ENCODE data around the gene RPS2. TPM values are rescaled to one million over a fixed set of nuclear protein-coding genes. Genes with fewer than 3 reads are reported as not detected.
"Not testable (repeated sequence)": the region's sequence is repeated elsewhere in the genome, so short reads cannot be mapped to it uniquely, and the experiment has no call there.

Gene RPS2
- total and polyA plus RNA-seq, 12 donors: 691 to 3,593 (median 903) TPM

DNA sequence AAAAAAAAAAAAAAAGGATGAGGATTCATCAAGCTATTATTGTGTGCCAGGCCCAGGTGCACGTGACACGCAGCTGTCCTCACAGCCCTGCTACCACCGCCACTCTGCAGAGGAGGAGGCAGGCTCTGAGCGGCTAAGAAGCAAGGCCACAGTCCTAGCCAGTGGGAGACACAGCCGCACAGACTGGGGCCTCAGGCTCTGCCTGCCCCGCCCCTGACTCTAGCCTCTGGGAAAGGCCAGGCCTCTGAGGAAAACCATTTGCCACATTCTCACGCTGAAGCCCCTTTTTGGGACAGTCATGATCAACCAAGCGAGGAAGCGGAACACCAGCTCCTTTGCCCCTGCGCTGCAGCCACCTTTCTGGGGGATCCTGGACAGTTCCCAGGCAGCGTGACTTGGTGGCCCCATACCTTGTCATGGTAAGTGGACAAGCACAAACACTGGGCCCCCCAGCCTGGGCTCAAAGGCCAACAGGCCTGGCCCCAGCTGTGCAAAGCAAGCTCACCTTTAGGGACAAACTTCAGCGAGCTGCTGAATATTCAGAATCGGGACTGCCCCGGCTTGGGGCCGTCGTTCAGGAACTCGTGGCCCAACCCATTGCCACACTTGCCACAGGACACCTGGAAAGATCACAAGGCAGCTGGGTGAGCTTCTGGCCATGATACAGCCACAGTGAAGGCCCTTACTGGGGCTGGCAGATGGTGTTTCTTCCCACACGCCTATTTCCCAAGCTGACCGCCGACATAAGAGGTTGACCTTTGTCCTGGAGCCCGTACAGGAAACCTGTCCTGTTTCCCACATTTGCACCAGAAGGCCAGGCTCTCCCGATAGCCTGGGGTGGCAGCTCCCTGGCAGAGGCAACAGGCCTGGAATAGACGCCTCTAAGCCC is 24.1 kb downstream of the RPS2 start:
- DNase-seq (no peak), ATAC-seq (no peak)
- H3K9me3 ChIP-seq: no peaks in the 10 kb centered on the region
- no peak for TF ChIP-seq CTCF (IDR thresholded peaks at IDR 0.05)
- intact Hi-C loops (cut with DNase I): no loop called here
- H3K27ac ChIP-seq: peak overlapping the region in 1 of 10 donors; percentile 76
- WGBS, 2 donors: 90% methylated on average over 23 of the region's 23 CpGs
- no peaks in the 10 kb centered on the region for H3K27me3 ChIP-seq
- peak overlapping the region in 1 of 10 donors; percentile 66 for H3K4me3 ChIP-seq
- peaks cover 0 to 45% (median 23%) of the 10 kb centered on the region in 9 donors for H3K36me3 ChIP-seq
- H3K4me1 ChIP-seq: peaks cover 8 to 46% (median 17%) of the 10 kb centered on the region in 9 donors

DNA sequence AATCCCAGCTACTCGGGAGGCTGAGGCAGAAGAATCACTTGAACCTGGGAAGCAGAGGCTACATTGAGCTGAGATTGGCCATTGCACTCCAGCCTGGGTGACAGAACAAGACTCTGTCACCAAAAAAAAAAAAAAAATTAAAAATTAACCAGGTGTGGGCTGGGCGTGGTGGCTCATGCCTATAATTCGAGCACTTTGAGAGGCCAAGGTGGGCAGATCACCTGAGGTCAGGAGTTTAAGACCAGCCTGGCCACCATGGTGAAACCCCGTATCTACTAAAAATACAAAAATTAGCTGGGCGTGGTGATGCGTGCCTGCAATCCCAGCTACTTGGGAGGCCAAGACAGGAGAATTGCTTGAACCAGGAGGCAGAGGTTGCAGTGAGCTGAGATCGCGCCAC is 24.8 kb downstream of the RPS2 start:
- intact Hi-C loops (cut with DNase I): loop anchor here in 1 of 10 donors (5.0 kb wide), 1 partner anchor 163 kb away; no protein-coding TSS in a partner anchor

GRCh38 chr16:1938910-1939309 is 25.7 kb downstream of the RPS2 start:
- peak overlapping the region in 1 of 10 donors; percentile 82 for H3K27ac ChIP-seq
- WGBS, 2 donors: 93 to 94% methylated on average over 17 of the region's 17 CpGs
- intact Hi-C loops (cut with DNase I): loop anchor here in 1 of 10 donors (5.0 kb wide), 1 partner anchor 162 kb away; no protein-coding TSS in a partner anchor

More for the DNA sequence above, 24.8 kb downstream of the RPS2 start:
- not testable (repeated sequence) for DNase-seq, H3K9me3 ChIP-seq, ATAC-seq, H3K27me3 ChIP-seq
- H3K36me3 ChIP-seq: peaks cover 0 to 45% (median 23%) of the 10 kb centered on the region in 9 donors
- H3K4me1 ChIP-seq: peaks cover 8 to 46% (median 15%) of the 10 kb centered on the region in 9 donors
- H3K4me3 ChIP-seq: peak overlapping the region in 1 of 10 donors; percentile 66
- peak overlapping the region in 1 of 10 donors; percentile 82 for H3K27ac ChIP-seq
- WGBS, 2 donors: 95 to 96% methylated on average over 8 of the region's 8 CpGs

DNA sequence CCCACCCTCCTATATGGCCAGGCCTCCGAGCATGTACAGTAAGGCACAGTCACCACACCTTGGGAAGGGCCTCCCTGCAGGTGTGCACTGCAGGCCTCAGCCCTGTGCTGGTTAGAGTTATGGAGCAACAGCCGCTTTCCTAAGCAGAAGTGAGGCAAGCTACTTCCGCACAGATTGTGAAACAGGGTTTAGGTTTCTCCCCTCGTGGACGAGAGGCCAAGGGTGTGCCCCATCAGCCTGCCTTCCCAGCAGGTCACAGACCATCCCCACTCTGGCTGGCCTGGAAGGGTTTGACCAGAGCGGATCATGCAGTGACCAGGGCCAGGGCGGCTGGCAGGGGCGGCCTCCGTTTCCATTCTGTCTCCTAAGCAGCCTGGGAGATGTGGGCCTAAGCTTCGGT is 26.3 kb downstream of the RPS2 start:
- intact Hi-C loops (cut with DNase I): loop anchor here in 1 of 10 donors (5.0 kb wide), 1 partner anchor 161 kb away; no protein-coding TSS in a partner anchor
- no peak for TF ChIP-seq CTCF (IDR thresholded peaks at IDR 0.05)
- 91 to 94% methylated on average over 10 of the region's 10 CpGs for WGBS, 2 donors

More at GRCh38 chr16:1938910-1939309, 25.7 kb downstream of the RPS2 start:
- Histone ChIP-seq H3K4me3 (peak overlapping the region in 1 of 10 donors; percentile 28), H3K9me3 (no peaks in the 10 kb centered on the region), H3K4me1 (peaks cover 8 to 42% (median 15%) of the 10 kb centered on the region in 9 donors), H3K27me3 (no peaks in the 10 kb centered on the region), H3K36me3 (peaks cover 0 to 45% (median 23%) of the 10 kb centered on the region in 9 donors)
- DNase-seq (no peak), ATAC-seq (no peak)
- no peak for TF ChIP-seq CTCF (IDR thresholded peaks at IDR 0.05)

More for the DNA sequence above, 26.3 kb downstream of the RPS2 start:
- no peak for DNase-seq
- Histone ChIP-seq H3K36me3 (peaks cover 0 to 45% (median 23%) of the 10 kb centered on the region in 9 donors), H3K9me3 (no peaks in the 10 kb centered on the region), H3K27me3 (no peaks in the 10 kb centered on the region), H3K4me1 (peaks cover 8 to 42% (median 13%) of the 10 kb centered on the region in 9 donors), H3K4me3 (peak overlapping the region in 1 of 10 donors; percentile 28), H3K27ac (peak overlapping the region in 2 of 10 donors; percentile 22 to 82)
- no peak for ATAC-seq

Data from heart right ventricle (tissue), 16 donors.